NCI-H524 (cell line): ENCODE results near the gene RIMKLA.

Source experiments
- DNase-seq, 2 experiments: peaks; one replicate each; lab custom pipeline; 2025; lab: John Stamatoyannopoulos, UW

RIMKLA gene

GRCh38 chr1:42430286-42431135, 49.9 kb downstream of the RIMKLA start:
- no peak for DNase-seq

- no peak for DNase-seq
Measured at GRCh38 chr1:42431514-42431913, 50.9 kb downstream of the RIMKLA start.

GRCh38 chr1:42432714-42433113, 52.1 kb downstream of the RIMKLA start:
- DNase-seq: no peak

- DNase-seq: no peak
Measured at GRCh38 chr1:42433369-42433768, 52.8 kb downstream of the RIMKLA start.

GRCh38 chr1:42434340-42434739, 53.7 kb downstream of the RIMKLA start:
- no peak for DNase-seq

- DNase-seq: no peak
Measured at GRCh38 chr1:42439940-42440339, 59.3 kb downstream of the RIMKLA start.

- DNase-seq: no peak
Measured at GRCh38 chr1:42442662-42443061, 62.1 kb downstream of the RIMKLA start.

- DNase-seq: no peak
Measured at GRCh38 chr1:42449256-42449655, 68.7 kb downstream of the RIMKLA start.

- DNase-seq: no peak
Measured at GRCh38 chr1:42450061-42450460, 69.5 kb downstream of the RIMKLA start.

GRCh38 chr1:42453386-42453785, 72.8 kb downstream of the RIMKLA start:
- DNase-seq: no peak

GRCh38 chr1:42454403-42454802, 73.8 kb downstream of the RIMKLA start:
- no peak for DNase-seq

- DNase-seq: peak; percentile 68 to 82
Measured at GRCh38 chr1:42456010-42456753, 75.6 kb downstream of the RIMKLA start, which contains the start of the genes PPCS and ZMYND12. TSS of gene PPCS (plus strand) at chr1:42456543. CDS start at chr1:42456566, 23 bp downstream. TSS of gene ZMYND12 (minus strand) at chr1:42456022. CDS start at chr1:42455997, 25 bp downstream.

GRCh38 chr1:42456754-42457089, 76.1 kb downstream of the RIMKLA start:
- DNase-seq: peak; percentile 4 to 37

- no peak for DNase-seq
Measured at GRCh38 chr1:42461196-42461595, 80.6 kb downstream of the RIMKLA start.

- peak; percentile 97 to 99 for DNase-seq
Measured at GRCh38 chr1:42462828-42463763, 82.5 kb downstream of the RIMKLA start, which contains the start of gene CCDC30. TSS of gene CCDC30 (plus strand) at chr1:42463286. CDS start at chr1:42480552, 17,266 bp downstream.

- DNase-seq: no peak
Measured at GRCh38 chr1:42463921-42464320, 83.3 kb downstream of the RIMKLA start.

- no peak for DNase-seq
Measured at GRCh38 chr1:42466030-42466429, 85.4 kb downstream of the RIMKLA start.

GRCh38 chr1:42469727-42470126, 89.1 kb downstream of the RIMKLA start:
- DNase-seq: no peak
